ENCODE data around the gene PRKN.

DNA sequence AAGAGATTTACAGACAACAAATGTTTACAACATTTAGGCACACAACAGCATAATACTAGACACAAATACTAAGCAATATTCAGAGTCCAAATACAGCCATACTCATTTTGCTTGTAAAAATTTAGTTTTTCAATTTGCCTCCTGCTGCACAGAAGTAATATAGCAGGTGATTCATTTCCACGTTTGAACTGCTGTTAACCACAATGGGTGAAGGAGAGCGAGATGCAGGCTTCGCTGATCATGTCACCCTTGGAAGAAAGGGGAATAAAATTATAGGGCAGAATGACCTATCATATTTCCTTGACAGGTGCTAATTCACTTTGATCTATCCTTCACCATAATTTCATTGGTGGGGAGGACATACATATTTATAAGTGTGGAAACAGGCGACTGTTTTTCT is 809.9 kb downstream of the PRKN start:
- TF ChIP-seq POLR2A (IDR thresholded peaks at IDR 0.05) = no peak
- TF ChIP-seq, protein P1, sequence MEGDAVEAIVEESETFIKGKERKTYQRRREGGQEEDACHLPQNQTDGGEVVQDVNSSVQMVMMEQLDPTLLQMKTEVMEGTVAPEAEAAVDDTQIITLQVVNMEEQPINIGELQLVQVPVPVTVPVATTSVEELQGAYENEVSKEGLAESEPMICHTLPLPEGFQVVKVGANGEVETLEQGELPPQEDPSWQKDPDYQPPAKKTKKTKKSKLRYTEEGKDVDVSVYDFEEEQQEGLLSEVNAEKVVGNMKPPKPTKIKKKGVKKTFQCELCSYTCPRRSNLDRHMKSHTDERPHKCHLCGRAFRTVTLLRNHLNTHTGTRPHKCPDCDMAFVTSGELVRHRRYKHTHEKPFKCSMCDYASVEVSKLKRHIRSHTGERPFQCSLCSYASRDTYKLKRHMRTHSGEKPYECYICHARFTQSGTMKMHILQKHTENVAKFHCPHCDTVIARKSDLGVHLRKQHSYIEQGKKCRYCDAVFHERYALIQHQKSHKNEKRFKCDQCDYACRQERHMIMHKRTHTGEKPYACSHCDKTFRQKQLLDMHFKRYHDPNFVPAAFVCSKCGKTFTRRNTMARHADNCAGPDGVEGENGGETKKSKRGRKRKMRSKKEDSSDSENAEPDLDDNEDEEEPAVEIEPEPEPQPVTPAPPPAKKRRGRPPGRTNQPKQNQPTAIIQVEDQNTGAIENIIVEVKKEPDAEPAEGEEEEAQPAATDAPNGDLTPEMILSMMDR (IDR thresholded peaks at IDR 0.05) = no peak
